GM18873 (cell line): ENCODE results near the gene NCK2.

Experiments used
- ATAC-seq: cut with Tn5 transposase; IDR thresholded peaks from one replicate; pipeline ENCODE4 v1.9.1; 2021; ENCODE audit warnings: mild to moderate bottlenecking, moderate library complexity, moderate number of reproducible peaks; ENCODE audit not compliant: unreplicated experiment, low FRiP score

Gene NCK2

DNA sequence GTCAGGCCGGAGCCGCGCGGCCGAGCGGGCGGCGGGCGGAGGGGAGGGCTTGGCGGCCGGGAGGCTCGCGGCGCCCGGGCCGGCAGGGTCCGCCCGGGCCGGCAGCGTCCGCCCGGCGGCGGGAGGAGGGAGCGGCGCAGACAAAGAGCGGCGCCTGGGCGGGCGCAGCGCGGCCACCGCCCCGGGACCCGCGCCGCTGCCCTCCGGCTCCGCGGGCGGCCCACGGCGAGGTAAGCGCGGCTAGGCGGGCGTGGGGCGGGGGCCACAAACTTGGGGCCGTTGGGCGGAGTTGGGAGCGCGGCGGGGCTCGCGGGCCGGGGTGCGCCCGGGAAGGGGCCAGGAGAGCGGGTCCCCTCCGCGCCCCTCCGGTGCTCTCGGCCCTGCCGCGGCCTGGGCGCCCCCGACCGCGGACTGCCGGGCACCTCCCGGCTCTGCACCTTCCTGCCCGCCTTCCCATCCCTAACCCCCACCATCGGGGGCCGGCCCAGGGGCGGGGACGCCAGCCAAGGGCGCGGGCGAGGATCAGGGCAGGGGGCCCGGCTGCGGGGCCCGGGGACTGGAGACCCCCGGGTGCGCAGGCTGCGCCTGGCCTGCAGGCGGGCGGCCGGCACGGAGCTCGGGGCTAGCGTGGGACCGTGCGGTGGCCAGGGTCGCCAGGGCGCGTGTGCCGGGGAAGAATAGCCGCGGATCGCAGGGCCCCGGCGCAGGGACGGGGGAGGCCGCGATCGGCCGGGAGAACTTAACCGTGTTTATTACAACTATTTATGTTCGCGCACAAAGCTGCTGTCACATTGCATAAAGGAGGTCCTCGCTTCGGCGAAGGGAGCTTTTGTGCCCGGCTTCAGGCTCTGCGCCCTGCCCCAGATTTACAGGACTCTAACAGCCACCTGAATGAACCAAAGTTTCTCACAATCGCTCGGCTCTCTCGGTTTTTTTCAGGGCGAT is at the start of gene NCK2:
Gene NCK2 (plus strand): TSS at position 4 of the 945 bp plus-strand sequence. CDS start 110,152 bp downstream, outside the sequence.
- ATAC-seq = no peak

DNA sequence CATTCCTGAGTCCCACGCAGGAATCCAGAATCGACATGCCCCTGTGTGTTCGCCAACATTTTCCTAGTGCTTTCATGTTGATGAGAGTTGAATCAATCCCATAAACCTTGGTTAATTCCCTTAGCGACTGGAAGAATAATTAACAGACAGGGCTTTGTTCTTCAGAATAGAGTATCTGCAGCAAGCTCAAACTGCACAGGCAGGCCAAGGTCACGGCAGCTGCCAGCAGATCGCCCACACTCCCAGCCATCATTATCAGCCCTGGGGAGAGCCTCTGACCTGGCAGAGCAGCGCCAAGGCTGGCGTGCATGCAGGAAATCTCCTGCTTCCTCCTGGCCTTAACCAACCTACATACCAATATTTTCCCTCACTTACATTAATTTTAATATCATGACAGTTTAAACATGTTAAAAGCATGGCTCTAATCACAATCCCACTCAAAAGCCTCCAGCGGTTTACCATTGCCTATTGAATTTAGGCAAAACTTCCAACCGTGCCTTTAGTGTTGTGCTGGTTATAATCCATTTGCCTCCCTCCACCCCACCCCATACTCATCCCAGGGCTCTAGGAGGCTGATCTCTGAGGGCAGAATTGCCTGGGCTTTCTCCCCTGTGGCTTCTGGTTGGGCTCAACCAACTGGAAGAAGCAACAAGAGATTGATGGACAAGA is 46.8 kb upstream of the NCK2 start:
- no peak for ATAC-seq

DNA sequence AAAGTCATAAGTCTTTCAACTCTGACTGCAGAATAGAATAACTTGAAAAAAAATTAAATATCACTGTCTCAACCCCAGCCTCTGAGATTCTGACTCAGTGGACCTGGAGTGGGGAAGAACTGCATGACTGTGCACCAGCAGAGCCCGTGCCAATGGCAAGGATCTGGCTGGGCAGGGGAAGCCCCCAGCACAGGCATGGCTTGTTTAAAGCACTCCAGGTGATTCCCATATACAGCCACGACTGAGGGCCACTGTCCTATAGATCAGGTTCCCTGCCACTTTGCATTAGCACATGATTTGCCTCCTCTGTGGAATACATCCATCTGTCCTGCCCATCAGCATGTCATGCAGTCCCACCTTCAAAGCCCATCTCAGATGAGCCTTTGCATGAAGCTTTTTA is 45.9 kb upstream of the NCK2 start:
- ATAC-seq = no peak

DNA sequence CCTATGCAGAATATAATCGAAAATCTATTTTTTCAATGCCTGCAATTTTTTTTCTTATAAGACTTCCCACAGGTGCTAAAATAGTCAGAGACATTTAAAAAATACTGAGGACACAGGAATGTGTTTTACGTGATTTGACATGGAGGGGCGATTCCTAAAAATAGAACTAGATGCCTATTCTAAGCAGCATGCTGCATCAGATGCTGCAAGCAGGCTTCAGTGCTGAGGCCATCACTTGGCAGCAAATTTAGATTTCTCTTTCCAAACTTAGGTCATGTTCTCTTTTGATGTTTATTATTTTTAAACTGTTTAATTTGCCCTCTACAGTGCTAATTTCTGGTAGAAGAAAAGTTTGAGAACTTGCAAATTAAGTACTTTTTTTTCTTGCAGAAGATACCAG is 43.7 kb upstream of the NCK2 start:
- no peak for ATAC-seq

DNA sequence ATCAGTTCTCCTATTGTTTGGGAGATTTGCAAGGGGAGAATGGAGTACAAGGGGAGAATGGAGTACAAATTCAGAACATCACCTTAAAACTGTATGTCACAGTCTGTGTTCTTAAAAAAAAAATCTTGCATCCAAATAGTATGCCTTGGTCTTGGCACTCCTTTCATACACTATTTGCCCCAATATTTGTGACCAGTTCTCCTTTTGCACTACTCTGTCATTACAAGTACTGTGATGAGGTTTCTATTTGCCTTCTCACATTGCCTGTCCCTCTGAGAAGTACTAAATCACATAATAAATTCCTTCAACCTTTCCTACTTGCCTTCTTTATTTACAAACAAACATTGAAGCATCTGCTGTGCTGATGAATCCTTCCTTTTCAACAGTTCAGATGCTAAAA is 36.0 kb upstream of the NCK2 start:
- ATAC-seq = no peak

DNA sequence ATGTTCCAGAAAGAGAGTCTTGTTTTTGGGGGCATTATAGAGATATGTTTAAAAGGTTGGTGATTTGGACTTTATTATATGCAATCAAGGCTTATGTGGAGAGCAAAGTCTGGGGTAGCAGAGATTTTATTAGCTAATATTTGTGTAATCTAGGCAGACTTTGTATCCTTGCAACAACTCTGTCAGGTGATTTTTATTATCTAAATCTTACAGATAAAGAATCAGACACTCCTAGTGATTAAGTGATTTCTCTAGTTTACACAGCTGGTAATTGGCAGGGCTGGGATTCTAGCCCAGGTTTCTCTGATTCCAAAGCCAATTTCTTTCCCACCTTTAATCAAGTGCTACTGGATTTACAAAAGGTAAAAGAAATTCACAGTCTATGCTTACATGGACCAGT is 33.3 kb upstream of the NCK2 start:
- ATAC-seq = no peak

DNA sequence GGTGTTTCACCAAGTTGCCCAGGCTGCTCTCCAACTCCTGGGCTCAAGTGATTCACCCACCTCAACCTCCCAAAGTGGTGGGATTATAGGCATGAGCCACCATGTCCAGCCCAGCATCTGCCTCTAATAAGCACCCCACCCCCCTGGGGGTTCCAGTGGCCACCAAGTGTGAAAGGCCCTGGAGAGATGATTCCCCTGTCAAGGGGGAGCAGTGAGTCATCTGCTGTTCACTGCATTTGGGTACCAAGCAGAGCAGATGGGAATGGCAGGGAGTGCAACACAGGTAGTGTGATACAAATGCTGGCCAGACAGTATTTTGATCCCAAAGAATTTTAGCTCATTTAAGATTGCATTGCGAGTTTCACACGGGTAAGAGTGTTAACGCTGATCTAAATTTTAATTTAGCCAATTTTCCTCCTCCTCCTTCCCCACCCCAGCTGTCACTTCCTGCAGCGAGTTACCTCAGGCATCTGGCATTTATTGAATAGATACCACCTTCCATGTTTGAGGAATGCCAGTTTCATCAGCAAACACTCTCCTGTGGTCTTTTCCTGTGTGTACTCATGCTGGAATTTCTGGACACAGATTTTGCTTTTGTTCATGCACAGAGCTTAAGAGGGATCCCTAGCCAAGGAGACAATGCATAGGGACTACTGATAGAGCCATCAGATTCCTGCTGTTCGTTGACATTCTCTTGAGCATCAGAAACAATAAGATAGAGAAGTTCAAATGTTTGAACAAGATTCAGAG is 32.4 kb upstream of the NCK2 start:
- no peak for ATAC-seq

DNA sequence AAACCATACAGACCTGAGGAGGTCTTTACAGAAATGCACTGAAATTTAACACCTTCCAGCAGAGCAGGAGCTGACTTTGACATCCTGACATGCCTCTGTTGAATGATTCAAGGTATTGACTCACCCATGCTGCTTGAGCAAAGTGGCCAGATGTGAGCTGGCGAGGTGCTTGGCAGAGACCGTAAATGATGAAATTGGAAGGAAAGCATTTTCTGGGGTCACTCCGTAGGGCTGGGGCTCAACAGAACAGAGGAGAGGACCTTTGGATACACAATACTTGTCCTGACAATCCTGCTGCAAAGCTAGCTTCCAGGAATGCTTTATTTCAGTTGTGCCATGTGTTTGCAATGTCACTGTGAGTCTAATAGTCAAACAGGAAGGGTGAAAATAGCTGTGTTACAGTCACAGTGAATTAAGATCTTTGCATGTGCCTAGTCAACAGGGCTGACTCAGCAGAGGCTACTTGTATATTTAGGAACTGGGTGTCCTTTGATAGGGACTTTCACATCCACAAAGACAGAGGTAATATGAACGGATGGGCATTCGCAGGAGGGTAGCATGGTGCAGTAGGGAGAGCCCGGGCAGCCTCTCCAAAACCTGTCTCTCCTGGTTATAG is 31.6 kb upstream of the NCK2 start:
- ATAC-seq = no peak

DNA sequence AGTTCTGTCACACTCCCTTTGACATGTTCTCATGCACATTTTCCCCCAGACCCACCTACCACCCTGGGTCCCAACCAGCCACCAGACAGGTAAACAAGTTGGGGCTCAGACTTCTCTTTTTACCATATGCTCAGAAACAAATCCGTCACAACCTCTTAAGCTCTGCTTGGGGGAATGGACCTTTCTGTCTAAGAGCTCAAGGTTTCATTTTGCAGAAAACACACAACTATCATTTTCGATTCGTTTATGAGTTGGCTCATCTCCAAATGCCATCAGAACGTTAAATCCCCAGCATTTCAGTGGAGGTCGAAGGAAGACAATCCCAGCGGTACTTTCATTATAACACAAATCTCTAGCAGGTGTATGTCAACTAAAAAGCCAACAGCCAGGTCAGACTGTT is 30.6 kb upstream of the NCK2 start:
- ATAC-seq = no peak

DNA sequence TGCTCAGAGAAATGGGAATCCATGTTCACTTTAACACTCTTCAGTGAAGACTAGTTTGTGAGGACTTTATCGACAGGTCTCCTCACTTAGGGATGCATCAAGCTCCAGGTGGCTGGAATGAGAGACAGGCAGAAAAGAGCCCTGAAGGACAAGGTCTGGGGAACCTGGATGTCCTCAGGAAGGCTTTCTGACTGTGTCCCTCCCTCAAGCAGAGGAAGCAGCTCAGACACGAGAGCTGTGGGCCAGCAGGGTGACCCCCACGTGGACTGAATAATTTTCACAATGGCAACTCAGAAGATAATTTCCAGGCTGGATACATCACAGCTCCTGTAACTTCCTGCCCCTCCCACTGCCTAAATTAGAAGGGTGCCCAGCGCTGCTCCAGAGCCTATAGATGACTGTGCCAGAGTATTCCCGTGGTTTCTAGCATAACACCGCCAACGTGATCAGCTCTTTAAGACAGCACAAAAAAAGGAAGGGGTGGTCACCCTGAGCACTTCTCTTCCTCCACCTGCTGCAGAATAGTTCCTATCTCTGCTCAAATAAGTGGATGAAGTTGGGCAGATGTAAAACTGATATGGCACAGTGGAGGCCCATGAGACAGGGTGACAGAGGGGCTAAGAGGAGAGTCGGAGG is 25.7 kb upstream of the NCK2 start:
- ATAC-seq = no peak

DNA sequence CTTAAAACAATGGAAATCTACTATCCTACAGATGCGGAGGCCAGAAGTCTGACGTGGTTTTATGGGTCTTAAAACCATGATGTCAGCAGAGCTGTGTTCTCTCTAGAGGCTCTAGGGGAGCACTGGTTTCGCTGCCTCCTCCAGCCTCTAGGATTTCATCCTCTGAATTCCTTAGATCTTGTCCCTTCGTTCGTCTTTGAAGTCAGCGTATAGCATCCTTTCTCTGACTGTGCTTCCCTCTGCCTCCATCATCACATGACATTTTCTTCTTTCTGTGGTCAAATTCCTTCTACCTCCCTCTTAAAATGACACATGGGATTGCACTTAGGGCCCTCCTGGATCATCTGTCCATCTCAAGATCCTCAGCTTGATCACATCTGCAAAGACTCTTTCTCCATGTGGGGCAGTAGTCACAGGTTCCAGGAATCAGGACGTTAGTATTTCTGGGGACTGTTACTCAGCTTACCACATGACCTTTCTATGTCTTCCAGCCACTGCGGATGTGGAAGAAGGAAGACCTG is 22.7 kb upstream of the NCK2 start:
- ATAC-seq = no peak

DNA sequence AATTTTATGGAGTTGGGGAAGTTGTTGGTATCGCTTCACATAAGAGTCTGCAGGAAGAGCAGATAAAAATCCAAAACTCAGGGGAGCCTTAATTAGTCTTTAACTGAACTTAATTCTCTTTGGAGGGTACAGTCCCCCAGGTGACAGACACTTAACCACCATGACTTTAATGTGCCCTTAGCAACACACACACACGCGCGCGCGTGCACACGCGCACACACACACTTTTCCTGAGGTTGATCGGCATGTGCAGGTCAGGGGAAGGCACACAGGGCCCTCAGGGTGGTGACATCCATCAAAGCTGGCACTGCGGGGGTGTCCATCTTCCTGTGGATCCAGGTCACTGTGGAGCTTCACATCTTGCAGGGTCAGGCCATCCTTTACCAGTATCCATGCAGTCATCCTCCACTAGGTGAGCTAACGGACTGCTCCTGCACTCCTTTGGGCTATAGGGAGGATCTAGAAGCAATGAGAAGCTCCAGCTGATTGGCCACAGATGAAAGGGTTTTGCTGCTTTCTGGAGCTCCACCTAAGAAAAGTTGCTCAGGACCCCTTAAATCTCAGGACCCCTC is 21.9 kb upstream of the NCK2 start:
- no peak for ATAC-seq

DNA sequence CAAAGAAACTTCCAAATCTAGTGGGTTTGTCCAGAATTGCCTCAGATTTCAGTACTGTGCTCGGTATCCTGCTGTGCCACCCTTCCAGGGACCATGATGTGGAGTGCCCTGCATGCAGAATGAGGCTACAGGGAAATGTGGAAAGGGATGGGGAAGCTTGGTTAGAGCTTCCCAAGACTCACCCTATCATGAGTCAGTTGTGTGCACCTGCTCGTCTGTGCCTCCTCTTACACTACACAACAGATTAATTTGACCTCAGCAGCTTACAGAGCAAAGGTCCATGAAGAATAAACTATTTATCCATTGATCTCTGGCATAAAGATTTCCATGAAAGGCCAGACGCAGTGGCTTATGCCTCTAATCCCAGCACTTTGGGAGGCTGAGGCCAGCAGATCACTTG is 21.3 kb upstream of the NCK2 start:
- no peak for ATAC-seq

DNA sequence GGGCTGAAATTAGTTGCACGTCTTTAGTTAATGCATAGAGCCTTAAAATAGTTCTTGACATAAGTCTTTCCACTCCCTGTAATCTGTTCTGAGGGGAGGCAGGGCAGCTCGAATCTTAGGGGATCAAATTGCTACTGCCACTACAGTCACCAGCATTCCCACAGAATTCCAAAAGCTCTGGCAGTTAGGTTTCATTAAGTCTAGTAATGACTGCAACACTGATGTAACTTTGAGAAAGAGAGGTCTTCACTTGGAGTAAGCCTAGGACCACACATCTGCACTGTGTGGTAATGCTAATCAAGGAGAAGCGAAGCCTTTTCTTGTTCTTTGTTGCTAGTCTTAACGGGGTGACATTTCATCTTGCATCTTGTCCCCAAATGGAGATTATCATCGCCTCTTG is 19.3 kb upstream of the NCK2 start:
- no peak for ATAC-seq

DNA sequence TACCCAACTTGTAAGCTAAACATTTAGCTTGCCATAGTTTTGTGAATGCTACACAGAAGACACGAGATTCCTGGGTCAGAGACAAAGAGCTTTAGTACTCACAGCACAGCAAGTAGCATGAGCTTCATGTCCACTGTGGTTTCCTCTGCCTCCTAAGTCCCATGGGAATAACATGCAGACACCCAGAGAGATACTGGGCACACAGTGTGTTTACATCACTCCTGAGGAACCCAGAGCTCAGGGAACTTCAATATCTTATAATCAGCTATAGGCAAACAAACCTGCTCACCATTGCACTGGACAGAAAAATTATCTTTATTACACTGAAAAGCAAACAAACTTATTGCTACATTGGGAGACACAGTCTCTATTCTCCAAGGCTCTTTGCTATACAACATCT is 14.5 kb upstream of the NCK2 start:
- no peak for ATAC-seq

DNA sequence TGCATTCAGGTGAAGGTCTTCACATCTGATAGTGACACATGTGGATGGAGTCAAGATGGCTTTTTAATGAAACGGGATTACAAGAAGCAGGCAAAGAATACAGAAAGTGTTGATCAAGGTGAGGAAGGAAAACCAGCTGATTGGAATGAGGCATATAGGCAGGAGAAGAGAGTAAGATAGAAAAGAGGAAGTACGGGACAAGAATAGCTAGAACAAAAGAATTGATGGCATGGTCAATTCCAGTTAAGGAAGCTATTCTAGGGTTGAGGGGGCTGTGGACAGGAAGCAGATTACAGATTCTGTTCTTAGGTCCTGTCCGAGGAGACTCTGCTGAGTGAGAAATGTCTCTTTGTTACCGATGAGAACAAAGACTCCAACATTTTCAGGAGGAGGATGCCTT is 13.2 kb upstream of the NCK2 start:
- ATAC-seq = no peak

DNA sequence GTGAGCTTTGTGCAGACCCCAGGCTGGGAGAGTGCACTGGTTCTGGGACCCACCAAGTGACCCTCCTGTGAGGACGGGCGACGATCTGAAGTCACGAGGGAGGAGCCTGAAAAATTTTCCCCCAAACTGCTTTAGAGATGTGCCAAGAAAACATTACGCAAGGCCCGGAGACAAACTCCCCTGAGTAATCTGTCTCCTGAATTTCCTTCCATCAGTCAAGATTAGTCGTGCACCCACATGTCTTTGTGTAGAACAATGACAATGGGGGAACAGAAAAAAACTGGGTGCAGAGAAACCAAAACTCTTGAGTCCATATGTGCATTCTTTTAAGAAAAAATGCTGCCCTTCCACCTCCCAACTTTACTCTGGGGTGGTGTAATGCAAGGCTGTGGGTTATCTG is 12.6 kb upstream of the NCK2 start:
- ATAC-seq = no peak

DNA sequence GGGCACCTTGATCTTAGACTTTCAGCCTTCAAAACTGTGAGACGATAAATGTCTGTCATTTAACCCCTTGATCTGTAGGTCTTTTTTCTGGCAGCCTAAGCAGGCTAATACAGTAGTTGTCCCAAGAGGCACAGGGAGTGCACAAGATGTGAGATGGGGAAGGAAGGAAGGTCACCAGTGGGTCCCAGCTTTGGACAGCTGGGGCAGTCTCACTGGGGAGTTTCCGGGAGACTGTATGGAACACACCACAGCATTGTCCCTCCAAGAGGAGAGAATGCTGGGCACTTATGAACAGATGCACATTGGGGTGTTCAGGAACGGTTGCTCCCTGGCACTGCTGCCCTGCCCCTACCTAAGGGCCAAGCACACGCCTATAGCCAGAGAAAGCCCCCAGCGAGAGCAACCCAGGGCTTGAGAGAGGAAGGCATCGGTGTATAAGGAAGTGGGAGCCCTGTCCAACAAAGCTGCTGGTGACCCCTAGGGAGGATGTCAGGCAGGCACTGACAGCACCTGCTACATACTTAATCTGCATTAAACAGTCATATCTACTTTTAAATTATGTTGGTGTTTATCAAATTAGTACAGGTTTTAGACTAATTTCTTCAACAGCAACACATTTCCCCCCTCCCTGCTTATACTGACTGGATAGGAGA is 11.6 kb upstream of the NCK2 start:
- no peak for ATAC-seq

DNA sequence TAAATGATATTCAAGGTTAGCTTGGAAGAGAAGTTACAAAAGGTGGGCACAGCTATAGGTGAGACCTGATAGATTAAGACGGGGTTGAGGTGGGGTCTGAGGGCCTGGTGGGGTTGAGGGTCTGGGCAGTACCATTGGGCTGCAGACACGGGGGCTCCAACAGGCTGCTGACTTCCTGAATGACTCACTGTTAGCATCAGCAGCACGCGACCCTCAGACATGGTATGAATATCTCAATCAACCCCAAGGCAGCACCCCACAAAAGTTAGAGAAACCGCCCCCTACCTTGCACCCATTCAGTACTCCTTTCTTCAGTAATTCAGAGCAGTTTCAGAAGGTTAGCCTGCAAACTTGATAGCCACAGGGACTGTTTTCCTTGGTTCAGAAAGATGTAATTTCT is 10.8 kb upstream of the NCK2 start:
- no peak for ATAC-seq
